ENCODE measurements around the gene ZNF865. TPM values are rescaled to one million over a fixed set of nuclear protein-coding genes. Genes with fewer than 3 reads are reported as not detected.

Gene ZNF865
- total RNA-seq, 2 experiments from 2014 or later: 3.0 to 11.3 TPM

- H3K9me2 ChIP-seq (ENCODE audit: insufficient read depth, low read length): no peaks in the 10 kb centered on the region
- peaks cover 43% of the 10 kb centered on the region for H3K36me3 ChIP-seq (ENCODE audit: insufficient read depth, low read length)
- peak overlapping the region; percentile 86 for H3K27ac ChIP-seq (ENCODE audit: low read depth, low read length, poor library complexity, severe bottlenecking)
- DNase-seq (ENCODE audit: low spot score): no peak
- peak overlapping the region; percentile 89 for H3K4me2 ChIP-seq (ENCODE audit: low read length)
- H4K20me1 ChIP-seq (ENCODE audit: insufficient read depth, low read length): no peaks in the 10 kb centered on the region
- TF ChIP-seq, protein P1, sequence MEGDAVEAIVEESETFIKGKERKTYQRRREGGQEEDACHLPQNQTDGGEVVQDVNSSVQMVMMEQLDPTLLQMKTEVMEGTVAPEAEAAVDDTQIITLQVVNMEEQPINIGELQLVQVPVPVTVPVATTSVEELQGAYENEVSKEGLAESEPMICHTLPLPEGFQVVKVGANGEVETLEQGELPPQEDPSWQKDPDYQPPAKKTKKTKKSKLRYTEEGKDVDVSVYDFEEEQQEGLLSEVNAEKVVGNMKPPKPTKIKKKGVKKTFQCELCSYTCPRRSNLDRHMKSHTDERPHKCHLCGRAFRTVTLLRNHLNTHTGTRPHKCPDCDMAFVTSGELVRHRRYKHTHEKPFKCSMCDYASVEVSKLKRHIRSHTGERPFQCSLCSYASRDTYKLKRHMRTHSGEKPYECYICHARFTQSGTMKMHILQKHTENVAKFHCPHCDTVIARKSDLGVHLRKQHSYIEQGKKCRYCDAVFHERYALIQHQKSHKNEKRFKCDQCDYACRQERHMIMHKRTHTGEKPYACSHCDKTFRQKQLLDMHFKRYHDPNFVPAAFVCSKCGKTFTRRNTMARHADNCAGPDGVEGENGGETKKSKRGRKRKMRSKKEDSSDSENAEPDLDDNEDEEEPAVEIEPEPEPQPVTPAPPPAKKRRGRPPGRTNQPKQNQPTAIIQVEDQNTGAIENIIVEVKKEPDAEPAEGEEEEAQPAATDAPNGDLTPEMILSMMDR (conservative IDR thresholded peaks at IDR 0.05; ENCODE audit: low read length): no peak
- TF ChIP-seq EZH2phosphoT487 (IDR thresholded peaks at IDR 0.05; ENCODE audit: borderline replicate concordance, low read depth, low read length): no peak
- no peak overlapping the region for H2AFZ ChIP-seq (ENCODE audit: low read length)
- H3K9me3 ChIP-seq (ENCODE audit: low read length): no peaks in the 10 kb centered on the region
- ChIA-PET CTCF (ENCODE audit: unreplicated experiment) (no interaction called here), POLR2A (interaction anchor here (1.2 kb wide), 1 partner anchor 9 kb away, joined by 3 read pairs; no protein-coding TSS in a partner anchor)
- H3K4me1 ChIP-seq (ENCODE audit: insufficient read depth, low read length, poor library complexity, severe bottlenecking): peaks cover 54% of the 10 kb centered on the region
- intact Hi-C loops (cut with micrococcal nuclease; ENCODE audit: unreplicated experiment): no loop called here
- TSS peak; percentile 73 for BruUV-seq (replicated peaks)
- peaks cover 61% of the 10 kb centered on the region for H3K79me2 ChIP-seq (ENCODE audit: insufficient read depth, low read depth, low read length)
- peak overlapping the region; percentile 98 for H3K4me3 ChIP-seq (ENCODE audit: low read depth, low read length, poor library complexity, severe bottlenecking)
Measured at GRCh38 chr19:55645512-55645881, 40.0 kb downstream of the ZNF865 start.

DNA sequence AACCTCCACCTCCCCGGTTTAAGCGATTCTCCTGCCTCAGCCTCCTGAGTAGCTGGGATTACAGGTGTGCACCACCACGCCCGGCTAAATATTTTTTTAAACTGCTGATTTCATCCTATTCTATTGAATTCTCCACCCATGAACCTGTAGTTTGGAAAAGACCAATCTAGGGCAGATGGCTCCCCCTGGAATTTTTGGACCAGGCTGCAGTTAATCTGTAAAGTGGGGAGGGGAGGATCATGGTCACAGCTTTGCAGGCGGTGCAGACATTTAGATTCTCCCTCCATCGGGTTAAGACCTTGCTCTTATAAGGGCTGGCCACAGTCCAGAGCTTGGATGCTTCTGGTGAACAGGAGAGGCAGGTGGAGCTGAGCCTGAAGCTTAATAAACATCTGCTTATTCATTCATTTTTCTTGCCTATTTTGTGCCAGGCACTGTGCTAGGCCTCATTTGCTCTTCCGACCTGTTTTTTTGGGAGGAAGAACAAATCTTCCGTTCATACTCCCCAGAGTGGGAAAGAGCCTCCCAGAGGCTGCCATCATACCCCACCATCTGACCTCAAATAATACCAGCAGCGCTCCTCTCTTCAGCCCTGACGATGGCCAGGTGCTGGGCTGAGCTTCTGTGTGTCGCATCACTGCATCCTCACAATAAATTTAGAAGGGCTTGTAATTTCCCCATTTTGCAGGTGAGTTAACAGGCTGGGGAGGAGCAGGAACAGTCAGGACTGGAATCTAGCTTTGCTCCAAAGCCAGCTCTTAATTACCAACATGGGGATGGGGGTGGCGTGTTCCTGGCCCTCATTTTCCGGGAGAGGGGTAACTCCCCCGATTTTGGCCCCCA, 41.7 kb downstream of the ZNF865 start:
- intact Hi-C loops (cut with micrococcal nuclease; ENCODE audit: unreplicated experiment): no loop called here
- Histone ChIP-seq H4K20me1 (ENCODE audit: insufficient read depth, low read length) (no peaks in the 10 kb centered on the region), H3K36me3 (ENCODE audit: insufficient read depth, low read length) (peaks cover 53% of the 10 kb centered on the region), H3K9me3 (ENCODE audit: low read length) (no peaks in the 10 kb centered on the region), H3K4me1 (ENCODE audit: insufficient read depth, low read length, poor library complexity, severe bottlenecking) (peaks cover 51% of the 10 kb centered on the region), H3K9me2 (ENCODE audit: insufficient read depth, low read length) (no peaks in the 10 kb centered on the region), H3K79me2 (ENCODE audit: insufficient read depth, low read depth, low read length) (peaks cover 53% of the 10 kb centered on the region), H2AFZ (ENCODE audit: low read length) (no peak overlapping the region), H3K27ac (ENCODE audit: low read depth, low read length, poor library complexity, severe bottlenecking) (peak overlapping the region; percentile 90), H3K4me3 (ENCODE audit: low read depth, low read length, poor library complexity, severe bottlenecking) (peak overlapping the region; percentile 72), H3K4me2 (ENCODE audit: low read length) (peak overlapping the region; percentile 98)
- TF ChIP-seq, protein P1 (conservative IDR thresholded peaks at IDR 0.05; ENCODE audit: low read length): no peak
- no peak for TF ChIP-seq EZH2phosphoT487 (IDR thresholded peaks at IDR 0.05; ENCODE audit: borderline replicate concordance, low read depth, low read length)
- CTCF ChIA-PET (ENCODE audit: unreplicated experiment): interaction anchor here (0.6 to 1.0 kb wide), 2 partner anchors 14 to 295 kb away, joined by 3 read pairs; no protein-coding TSS in a partner anchor
- DNase-seq (ENCODE audit: low spot score): peak; percentile 89
- POLR2A ChIA-PET: interaction anchor here (0.6 to 1.4 kb wide), 5 partner anchors 10 to 396 kb away, joined by 3 to 4 read pairs (median 3); partner anchors contain the start of genes FIZ1 and ZNF784
- BruUV-seq (replicated peaks): no TSS peak

All from OCI-LY7 (cell line).